ENCODE measurements around the gene PLXDC1.

DNA sequence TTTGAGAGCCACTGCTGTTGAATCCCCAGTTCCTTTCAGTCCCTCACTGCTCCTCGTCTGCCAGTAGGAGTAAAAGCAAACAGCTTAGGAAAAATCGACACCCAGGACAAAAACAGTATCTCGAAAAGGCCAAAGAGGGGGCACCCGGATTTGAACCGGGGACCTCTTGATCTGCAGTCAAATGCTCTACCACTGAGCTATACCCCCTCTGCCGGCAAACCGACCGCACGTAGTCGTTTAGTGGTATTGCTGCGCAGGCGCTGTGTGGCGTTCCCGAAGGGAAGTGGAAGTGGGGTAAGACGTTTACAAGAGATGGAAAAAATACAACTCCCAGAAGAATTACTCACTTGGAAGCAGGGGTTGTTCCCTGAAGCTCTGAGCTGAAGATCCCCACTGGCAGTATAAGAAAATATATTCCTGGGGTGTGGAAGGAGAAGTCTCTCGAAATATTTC is 2.2 kb upstream of the PLXDC1 start:
- TF ChIP-seq, protein P1, sequence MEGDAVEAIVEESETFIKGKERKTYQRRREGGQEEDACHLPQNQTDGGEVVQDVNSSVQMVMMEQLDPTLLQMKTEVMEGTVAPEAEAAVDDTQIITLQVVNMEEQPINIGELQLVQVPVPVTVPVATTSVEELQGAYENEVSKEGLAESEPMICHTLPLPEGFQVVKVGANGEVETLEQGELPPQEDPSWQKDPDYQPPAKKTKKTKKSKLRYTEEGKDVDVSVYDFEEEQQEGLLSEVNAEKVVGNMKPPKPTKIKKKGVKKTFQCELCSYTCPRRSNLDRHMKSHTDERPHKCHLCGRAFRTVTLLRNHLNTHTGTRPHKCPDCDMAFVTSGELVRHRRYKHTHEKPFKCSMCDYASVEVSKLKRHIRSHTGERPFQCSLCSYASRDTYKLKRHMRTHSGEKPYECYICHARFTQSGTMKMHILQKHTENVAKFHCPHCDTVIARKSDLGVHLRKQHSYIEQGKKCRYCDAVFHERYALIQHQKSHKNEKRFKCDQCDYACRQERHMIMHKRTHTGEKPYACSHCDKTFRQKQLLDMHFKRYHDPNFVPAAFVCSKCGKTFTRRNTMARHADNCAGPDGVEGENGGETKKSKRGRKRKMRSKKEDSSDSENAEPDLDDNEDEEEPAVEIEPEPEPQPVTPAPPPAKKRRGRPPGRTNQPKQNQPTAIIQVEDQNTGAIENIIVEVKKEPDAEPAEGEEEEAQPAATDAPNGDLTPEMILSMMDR (IDR thresholded peaks at IDR 0.05): no peak
- no peak for TF ChIP-seq ZFX (IDR thresholded peaks at IDR 0.05; ENCODE audit: borderline replicate concordance)
